Measurements from ENCODE around the gene LRRC45.

- TF ChIP-seq POLR2A (IDR thresholded peaks at IDR 0.05): no peak
- TF ChIP-seq, protein P1, sequence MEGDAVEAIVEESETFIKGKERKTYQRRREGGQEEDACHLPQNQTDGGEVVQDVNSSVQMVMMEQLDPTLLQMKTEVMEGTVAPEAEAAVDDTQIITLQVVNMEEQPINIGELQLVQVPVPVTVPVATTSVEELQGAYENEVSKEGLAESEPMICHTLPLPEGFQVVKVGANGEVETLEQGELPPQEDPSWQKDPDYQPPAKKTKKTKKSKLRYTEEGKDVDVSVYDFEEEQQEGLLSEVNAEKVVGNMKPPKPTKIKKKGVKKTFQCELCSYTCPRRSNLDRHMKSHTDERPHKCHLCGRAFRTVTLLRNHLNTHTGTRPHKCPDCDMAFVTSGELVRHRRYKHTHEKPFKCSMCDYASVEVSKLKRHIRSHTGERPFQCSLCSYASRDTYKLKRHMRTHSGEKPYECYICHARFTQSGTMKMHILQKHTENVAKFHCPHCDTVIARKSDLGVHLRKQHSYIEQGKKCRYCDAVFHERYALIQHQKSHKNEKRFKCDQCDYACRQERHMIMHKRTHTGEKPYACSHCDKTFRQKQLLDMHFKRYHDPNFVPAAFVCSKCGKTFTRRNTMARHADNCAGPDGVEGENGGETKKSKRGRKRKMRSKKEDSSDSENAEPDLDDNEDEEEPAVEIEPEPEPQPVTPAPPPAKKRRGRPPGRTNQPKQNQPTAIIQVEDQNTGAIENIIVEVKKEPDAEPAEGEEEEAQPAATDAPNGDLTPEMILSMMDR (IDR thresholded peaks at IDR 0.05): peak; percentile 45 to 75 (median 64)
These were observed 1.8 kb upstream of the LRRC45 start for GRCh38 chr17:82021107-82021899.

Measured in heart left ventricle (tissue), 13 donors.